Cardiac fibroblast (primary cell): ENCODE measurements around the gene PAM.

ENCODE experiments used
- DNase-seq, 2 donors: peaks; one replicate each; pipeline versions ENCODE4 v3.0.0 to v3.0.0-alpha.2; 2010; ENCODE audit warnings: low read depth in 2 of 2
- H3K4me3 ChIP-seq, 2 donors: replicated peaks in 1 of 2; 1 replicate in 1 of 2; 2 replicates in 1 of 2; pipeline ENCODE4 v1.5.1; 2011; ENCODE audit warnings: low read depth in 2 of 2, low read length in 2 of 2, mild to moderate bottlenecking in 2 of 2, moderate library complexity in 1 of 2
- TF ChIP-seq, protein P1 (sequence below): IDR thresholded peaks from one replicate; pipeline ENCODE4 v1.5.1; 2011; ENCODE audit warnings: low read depth, mild to moderate bottlenecking, low read length, inconsistent platforms

PAM gene

DNA sequence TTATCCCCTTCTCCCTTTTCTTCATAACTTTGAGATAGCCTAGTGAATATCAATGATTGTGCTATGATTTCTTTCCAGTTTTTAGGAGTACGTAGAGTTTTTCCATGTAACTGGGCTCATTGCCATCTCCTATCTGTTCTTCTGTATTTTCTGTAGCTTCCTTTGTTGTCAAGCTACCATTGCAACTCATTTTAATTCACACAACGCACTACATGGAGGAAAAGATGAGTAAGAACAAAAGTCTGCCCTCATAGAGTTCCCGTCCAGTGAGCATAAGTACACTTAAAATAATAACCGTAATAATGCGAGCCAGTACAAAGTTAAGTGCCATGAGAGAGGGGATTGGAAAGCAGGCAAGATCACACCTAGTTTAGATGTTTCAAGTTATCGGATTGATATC is 177.7 kb downstream of the PAM start:
- peak in 1 of 2 donors; percentile 45 for DNase-seq
- no peak overlapping the region for H3K4me3 ChIP-seq
- TF ChIP-seq, protein P1, sequence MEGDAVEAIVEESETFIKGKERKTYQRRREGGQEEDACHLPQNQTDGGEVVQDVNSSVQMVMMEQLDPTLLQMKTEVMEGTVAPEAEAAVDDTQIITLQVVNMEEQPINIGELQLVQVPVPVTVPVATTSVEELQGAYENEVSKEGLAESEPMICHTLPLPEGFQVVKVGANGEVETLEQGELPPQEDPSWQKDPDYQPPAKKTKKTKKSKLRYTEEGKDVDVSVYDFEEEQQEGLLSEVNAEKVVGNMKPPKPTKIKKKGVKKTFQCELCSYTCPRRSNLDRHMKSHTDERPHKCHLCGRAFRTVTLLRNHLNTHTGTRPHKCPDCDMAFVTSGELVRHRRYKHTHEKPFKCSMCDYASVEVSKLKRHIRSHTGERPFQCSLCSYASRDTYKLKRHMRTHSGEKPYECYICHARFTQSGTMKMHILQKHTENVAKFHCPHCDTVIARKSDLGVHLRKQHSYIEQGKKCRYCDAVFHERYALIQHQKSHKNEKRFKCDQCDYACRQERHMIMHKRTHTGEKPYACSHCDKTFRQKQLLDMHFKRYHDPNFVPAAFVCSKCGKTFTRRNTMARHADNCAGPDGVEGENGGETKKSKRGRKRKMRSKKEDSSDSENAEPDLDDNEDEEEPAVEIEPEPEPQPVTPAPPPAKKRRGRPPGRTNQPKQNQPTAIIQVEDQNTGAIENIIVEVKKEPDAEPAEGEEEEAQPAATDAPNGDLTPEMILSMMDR, result no peak

DNA sequence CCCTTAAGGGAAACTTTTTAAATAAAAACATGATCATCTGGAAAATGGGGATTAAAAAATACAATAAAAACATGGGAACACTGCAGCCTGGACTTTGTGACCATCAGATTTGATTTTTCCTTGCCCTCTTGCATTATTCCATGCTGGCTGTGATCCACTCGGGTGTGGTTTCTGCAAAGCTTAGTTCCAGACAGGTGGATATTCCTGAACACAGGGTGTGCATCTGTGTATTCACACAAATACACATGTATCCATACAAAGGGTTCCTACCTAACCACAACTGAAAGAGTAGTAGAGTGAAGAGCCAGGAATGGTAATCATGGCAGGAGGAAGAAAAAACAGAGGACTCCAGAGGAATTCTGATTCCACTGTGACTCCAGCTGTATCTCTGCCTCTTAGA is 178.2 kb downstream of the PAM start:
- DNase-seq, result no peak
- TF ChIP-seq, protein P1, result no peak
- H3K4me3 ChIP-seq, result no peak overlapping the region

DNA sequence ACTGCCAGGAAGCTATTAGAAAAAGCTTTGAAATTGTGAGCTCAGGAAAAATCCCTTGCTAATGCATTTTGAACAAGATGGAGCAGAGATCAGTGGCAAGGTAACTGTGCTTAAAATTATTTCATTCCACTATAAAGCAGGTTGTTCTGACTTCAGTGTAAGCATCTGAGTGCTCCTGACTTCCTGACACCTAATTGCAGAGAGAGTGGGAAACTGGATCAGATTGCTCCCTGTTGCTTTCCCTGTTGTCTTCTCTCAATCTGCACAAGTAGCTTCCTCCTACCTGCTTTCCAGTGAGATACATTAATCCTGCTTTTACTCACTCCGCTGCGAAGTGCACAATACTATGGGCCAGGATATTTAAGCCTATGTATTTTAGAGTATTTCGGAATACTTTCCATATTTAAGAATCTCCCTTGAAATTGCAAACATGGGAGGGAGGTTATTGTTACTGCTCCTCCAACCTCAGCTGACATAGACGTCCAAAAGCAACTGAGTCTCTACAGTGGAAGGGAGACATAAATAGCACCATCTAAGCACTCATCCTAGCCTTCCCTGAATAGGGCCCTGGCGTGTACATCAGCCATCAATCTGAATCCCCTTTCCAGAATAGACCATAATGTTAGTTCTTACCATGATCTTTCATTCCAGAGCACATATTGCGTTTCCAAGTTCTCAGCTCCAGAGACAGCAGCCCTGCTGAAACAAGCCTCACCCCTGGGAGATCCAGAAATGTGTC is 178.8 kb downstream of the PAM start:
- TF ChIP-seq, protein P1, result no peak
- no peak overlapping the region for H3K4me3 ChIP-seq
- DNase-seq, result no peak

DNA sequence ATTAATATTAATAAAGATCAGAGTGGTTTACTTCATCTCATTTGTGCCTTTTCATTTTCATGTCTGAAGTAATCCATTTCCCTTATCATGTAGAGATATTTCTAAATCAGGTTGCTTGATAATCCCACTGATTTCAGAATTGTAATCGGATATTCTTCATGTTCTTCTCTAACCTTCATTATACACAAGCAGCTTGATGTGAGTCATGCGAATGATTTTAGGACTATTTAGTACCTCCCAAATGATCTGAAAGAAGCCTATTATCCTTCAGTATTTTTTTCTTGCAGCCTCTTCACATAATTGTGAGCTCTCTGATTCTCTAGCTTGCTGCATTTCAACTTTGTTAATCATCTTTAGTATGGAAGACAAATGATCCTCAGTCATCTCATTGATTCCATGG is 182.8 kb downstream of the PAM start:
- TF ChIP-seq, protein P1, result no peak
- DNase-seq, result no peak
- H3K4me3 ChIP-seq, result no peak overlapping the region

DNA sequence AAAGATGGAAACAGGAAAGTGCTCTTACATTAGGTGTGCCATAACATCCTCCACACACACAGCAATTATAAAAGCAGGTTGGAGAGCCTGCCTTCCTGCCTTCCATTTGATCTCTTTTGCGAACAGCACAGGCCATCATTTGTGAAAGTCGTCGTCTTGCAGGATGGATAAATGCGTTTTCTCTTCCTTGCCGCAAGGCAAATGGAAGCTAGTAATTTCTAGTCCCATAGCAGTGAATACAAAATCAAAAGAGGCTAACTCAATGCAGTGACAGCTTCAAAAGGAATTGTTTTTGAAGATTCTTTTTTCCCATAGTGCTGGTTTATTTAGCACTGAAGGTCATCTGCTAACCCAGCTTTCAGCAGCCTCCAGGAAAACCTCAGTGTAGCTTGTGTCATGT is 186.0 kb downstream of the PAM start:
- TF ChIP-seq, protein P1, result no peak
- H3K4me3 ChIP-seq, result no peak overlapping the region
- DNase-seq, result no peak

DNA sequence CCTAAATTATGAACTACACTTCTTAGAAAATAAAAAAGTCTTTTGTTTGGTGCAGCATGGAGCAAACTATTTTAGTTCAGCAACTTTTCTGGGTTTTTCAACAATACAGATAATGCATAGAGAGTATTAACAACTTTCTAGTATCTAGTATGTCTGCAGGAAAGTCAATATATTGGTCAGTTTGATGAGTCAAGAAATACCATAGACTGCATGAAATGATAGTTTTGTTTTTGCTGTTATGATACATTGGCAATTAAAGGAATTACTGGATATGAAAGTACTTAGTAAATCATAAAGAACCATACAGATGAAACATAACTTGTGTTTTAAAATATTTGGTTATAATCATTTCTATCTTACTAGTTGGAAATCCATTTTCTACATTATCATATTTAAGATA is 191.3 kb downstream of the PAM start:
- TF ChIP-seq, protein P1, result no peak
- H3K4me3 ChIP-seq, result no peak overlapping the region
- no peak for DNase-seq

DNA sequence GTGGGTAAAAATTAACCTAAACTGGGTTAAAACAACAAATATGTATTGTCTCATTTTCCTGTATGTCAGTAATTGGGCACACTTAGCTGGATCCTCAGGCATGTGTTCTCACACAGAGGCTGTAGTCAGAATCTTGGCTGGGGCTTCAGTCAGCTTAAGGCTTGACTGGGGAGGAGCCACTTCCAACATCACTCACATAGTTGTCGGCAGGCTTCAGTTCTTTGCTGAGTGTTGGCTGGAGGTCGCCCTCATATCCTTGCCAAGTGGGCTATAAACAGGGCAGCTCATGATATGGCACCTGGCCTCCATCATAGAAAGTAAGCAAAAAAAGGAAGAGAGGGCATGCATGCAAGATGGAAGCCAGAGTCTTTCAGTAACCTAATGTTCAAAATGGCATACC is 191.9 kb downstream of the PAM start:
- DNase-seq, result peak in 1 of 2 donors; percentile 12
- TF ChIP-seq, protein P1, result no peak
- no peak overlapping the region for H3K4me3 ChIP-seq
